NCI-H1694 (cell line): Measurements from ENCODE around the gene PCDHGA2.
"Not testable (repeated sequence)": the region's sequence is repeated elsewhere in the genome, so short reads cannot be mapped to it uniquely, and the experiment has no call there.

ENCODE experiments used
- DNase-seq: peaks from one replicate; lab custom pipeline; 2025; lab: John Stamatoyannopoulos, UW

The PCDHGA2 gene

GRCh38 chr5:141338538-141339306 lies at the start of gene PCDHGA2:
PCDHGA2 (plus strand) TSS chr5:141338760.
- no peak for DNase-seq

DNA sequence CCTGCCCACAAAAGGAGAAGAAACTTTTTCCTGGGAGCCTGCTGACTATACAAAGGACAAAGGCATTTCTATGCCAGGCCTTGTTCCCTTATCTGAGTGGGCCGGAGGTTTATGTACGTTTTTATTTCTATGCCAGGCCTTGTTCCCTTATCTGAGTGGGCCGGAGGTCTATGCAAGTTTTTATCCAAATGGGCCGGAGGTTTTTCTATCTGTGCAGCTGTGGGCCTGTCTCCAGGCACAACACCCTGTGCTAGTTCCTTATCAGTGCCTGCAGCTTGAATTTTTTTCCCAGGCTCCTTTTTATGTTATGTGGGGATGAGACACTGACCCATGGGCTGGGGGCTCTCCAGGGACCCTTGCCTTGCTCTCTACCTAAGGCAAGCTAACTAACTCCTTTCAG lies 40.2 kb upstream of the PCDHGA2 start:
- no peak for DNase-seq

DNA sequence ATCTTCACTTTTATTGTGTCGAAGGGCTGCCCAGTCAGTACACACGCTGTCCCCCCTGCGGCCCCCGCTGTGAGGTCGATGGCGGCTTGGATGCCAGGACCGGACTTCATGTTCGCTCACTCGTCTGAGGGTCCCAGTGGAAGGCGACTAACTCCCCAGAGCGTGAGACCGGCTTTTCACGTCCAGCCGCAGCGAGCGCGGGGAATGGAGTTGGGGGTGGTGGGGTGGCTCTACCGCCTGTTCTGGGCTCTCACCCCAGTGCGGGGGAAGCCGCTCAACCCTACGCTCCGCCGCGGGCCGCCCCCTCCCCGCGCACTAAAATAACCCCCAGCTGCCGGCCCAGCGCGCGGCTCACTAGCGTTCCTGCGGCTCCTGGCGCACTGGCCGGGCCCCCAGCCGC lies 34.8 kb upstream of the PCDHGA2 start, which contains the start of gene SLC25A2:
SLC25A2 (minus strand) TSS at position 294 of the 400 bp plus-strand sequence; CDS start at position 110, 184 bp downstream.
- no peak for DNase-seq

- no peak for DNase-seq
Observed at GRCh38 chr5:141306630-141307029, 31.9 kb upstream of the PCDHGA2 start.

DNA sequence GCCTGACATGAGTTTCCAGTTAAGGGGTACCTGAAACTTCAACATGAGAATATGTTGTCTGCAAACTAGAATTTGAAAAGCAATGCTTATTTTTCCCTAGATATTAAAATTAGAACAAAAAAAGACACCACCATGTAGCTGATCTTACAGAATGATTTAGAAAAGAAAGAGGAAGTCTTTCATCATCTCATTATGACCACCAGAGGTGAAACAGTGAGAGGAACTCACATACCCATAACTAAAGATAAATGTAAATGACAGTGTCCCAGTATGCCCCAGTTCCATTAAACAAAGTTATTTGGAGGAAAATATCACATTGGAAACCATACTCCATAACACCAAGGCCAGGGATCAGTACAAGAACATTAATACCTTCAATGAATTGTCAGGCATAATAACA lies 24.8 kb upstream of the PCDHGA2 start:
- no peak for DNase-seq

DNA sequence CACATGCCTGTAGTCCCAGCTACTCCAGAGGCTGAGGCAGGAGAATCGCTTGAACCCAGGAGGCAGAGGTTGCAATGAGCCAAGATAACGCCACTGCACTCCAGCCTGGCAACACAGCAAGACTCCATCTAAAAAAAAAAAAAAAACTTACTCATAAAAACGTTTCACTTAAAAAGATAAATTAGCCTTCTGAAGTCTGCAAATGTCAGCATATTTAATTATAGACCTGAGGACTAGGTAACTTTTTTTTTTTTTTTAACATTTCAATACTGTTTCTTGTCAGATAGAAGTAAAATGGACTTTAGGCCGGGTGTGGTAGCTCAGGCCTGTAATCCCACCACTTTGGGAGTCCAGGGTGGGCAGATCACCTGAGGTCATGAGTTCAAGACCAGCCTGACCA lies 21.6 kb upstream of the PCDHGA2 start:
- DNase-seq = not testable (repeated sequence)

- no peak for DNase-seq
Observed at GRCh38 chr5:141319202-141319601, 19.4 kb upstream of the PCDHGA2 start.

DNA sequence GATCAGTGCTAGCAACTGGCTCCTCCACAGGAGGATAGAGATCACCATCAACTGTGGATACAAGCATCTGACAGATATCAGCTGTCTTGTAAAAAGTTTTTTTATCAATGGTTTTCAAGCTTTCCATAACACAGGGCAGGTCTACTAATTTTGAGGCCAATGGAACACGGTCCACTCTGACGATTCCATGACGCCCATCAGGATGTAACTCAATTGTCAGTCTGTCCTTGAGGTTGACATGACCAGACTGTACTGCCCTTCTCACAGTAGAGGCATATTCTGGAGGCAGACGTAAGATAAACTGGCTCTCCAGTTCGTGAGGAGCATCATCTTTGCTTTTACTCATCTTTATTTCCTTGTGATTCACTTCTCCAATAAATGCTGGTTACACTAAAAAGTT lies 18.9 kb upstream of the PCDHGA2 start:
- no peak for DNase-seq

DNA sequence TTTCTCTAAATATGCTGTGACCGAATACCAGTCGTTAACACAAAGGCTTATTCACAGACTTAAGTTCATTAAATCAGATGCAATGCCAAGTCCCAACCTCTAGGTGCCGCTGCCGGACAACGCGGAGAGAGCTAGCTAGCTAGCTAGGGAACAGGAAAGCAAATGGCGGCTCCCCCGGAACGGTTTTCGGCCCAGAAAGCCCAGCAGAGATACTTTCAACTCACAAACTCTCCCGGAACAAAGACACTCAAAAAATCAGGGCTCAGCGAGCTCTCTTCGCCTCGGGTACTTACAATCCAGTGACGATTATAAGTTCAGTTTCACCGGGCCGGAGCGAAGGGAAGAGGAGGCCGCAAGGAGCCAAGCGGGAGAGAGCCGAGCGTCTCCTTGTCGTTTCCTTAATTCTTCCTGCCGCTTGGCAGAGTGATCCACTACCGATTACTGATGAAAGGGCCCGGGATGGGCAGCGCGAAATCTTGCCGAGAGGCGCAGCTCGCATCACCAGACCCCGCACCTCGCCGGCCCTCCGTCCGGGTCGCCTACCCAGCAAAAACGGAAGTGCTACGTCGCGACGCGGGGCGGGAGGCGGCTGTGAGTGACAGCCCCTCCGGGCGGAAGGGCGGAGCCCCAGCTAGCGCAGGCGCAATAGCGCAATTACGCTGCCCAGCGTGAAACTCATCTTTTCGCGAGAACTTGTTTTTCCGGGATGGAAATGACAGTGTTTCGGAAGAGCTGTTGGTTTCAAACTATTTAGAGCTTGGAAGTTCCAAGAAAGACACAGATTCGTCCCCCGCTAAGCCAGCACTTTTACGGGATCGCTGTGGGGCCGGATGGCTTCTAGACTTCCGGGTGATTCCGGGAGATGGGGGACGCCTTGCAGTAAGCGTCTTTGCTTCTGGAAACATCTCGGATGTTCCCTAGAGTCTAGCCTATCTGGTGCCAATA lies 18.1 kb upstream of the PCDHGA2 start, which contains the start of gene TAF7:
TAF7 (minus strand) TSS at position 560 of the 945 bp plus-strand sequence. CDS start 740 bp downstream, outside the sequence.
- DNase-seq = peak; percentile 84

DNA sequence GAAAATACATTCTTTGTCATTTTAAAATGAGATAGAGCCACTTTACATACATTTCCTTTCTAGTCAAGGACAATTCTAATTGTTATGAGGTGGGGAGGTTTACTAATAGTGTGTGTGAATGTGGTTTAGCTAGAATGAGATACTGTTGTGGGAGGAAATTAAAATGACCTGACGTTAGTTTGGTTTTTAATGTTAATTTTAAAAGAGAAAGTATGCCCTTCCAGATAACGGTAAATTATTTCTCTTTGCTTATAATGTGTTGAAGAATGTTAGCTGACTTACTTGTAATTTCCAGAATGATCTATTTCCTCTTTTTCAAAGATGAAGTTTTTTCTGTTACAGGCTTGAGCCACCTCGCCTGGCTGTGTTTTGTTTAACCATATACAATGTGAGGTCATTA lies 16.3 kb upstream of the PCDHGA2 start:
- no peak for DNase-seq

DNA sequence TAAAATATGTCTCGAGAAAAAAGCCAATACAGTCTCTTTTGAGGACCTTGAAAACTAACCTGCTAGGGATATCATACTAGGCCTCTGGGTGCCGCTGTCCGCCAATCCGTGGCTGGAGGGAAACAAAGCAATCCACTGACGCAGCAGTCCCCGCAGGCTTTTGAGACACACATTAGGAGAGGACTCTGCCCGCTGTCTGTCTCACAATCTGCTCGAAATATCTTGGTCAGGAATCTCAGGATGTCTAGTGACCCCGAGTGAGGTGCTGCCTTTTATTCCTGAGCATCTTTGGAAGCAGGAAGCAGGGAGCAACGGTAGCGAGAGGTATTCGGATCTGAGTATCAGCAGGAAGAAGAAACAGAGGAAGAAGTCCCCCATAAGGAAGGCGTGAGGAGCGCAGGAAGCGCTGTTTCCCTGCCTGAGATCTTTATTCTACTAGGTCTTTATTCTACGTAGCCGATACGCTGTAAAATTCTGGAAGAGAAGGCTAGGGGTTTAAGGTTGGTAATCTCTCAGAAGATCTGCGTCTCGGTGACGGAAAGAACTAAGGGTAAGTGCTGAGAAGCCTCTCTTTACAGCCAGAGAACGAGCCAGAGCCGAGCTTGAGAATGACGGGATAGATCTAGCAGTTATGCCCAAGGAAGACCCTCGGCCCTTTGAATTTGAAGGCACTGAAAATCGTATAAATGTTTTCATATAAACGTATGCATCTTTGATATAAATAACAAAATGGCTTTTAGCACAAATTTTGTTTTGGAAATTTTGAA lies 12.3 kb upstream of the PCDHGA2 start:
- no peak for DNase-seq

DNA sequence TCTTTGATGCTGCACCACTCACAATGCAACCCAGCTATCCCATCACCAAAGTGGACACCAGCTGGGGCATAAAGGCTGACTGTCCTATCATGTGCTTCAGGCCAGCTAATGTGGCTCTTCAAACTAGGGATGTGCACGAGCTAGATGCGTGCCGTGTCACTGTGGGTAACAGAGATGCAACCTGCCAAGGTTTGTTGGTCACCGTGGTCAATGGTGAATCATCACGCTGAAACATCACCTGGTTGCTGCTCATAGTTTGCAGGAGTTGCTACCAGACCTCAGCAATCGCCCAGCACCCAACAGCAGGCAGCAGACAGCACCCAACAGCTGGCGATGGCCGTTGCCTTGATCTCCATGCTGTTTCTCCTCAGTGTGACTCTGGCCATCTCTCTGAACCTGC lies 10.3 kb upstream of the PCDHGA2 start:
- no peak for DNase-seq

DNA sequence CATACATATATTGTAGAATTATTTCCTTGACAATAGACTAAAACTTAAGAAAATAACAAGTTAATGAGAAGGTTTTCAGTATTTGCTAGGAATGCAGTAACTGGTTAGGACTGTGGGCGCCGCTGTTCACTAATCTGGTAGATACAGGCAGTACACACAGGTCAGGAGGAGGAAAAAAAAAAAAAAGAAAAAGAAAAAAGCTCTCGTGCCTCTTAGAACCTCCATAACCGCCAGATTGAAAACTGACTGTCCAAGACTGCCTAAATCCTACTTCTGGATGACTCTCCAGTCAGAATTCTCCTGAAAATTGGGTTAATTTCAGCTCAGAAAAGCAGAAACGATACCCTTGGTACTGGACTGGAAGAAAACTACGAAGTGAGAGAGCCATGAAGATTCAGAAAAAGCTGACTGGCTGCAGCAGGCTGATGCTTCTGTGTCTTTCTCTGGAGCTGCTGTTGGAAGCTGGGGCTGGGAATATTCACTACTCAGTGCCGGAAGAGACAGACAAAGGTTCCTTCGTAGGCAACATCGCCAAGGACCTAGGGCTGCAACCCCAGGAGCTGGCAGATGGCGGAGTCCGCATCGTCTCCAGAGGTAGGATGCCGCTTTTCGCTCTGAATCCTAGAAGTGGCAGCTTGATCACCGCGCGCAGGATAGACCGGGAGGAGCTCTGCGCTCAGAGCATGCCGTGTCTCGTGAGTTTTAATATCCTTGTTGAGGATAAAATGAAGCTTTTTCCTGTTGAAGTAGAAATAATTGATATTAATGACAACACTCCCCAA lies 8.1 kb upstream of the PCDHGA2 start, which contains the start of gene PCDHGA1:
PCDHGA1 (plus strand) TSS at position 216 of the 782 bp plus-strand sequence.
- DNase-seq = peak; percentile 34

GRCh38 chr5:141332571-141332970 lies 6.0 kb upstream of the PCDHGA2 start:
- not testable (repeated sequence) for DNase-seq

GRCh38 chr5:141340781-141341354 lies 2.3 kb downstream of the PCDHGA2 start:
- DNase-seq = not testable (repeated sequence)

GRCh38 chr5:141342773-141343172 lies 4.2 kb downstream of the PCDHGA2 start:
- no peak for DNase-seq

DNA sequence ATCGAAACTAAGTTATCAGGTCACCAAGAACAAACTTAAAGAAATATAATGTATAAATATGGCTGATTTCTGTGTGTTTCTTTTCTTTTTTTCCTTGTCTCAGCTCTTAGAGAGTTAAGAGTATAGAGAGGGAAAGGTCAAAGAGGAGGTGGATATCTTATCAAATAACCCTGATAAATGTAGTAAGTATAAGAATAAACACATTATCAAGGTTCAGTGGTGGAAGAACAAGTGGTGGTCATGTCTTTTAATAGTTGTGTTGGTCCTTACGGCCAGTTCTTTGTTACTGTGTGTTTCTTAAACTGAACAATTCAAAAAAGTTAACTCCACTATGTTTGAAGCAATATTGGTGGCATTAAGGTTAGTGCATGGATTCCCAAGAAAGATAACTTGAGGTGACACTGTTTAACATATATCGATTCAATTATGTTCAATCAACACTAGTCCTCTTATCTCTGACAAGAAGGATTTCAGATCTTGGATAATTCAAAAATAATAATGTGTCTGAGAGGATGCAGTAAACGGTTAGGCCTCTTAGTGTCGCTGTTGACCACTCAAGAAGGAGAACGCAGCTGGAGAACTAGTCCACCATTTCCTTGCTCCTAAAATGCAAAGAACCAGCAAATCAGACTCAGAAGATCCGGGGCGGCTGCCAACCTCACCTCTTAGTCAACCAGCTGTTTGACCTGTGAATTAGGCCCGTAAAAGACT lies 4.8 kb downstream of the PCDHGA2 start, which contains the start of gene PCDHGA3:
PCDHGA3 (plus strand) TSS at position 588 of the 711 bp plus-strand sequence. CDS start 205 bp downstream, outside the sequence.
- DNase-seq = no peak

GRCh38 chr5:141343953-141344463 lies 5.4 kb downstream of the PCDHGA2 start:
- no peak for DNase-seq

DNA sequence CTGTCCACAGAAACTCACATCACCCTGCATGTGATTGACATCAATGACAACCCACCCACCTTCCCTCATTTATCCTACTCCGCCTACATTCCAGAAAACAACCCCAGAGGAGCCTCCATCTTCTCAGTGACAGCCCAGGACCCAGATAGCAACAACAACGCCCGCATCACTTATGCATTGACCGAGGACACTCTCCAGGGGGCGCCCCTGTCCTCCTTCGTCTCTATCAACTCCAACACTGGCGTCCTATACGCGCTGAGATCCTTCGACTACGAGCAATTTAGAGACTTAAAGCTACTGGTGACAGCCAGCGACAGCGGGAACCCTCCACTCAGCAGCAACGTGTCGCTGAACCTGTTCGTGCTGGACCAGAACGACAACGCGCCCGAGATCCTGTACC lies 6.8 kb downstream of the PCDHGA2 start:
- no peak for DNase-seq

GRCh38 chr5:141346017-141346416 lies 7.5 kb downstream of the PCDHGA2 start:
- not testable (repeated sequence) for DNase-seq
